H9 (cell line): ENCODE results near the gene RNF220. TPM values are rescaled to one million over a fixed set of nuclear protein-coding genes. Genes with fewer than 3 reads are reported as not detected.

Experiments used
- DNase-seq: peaks from one replicate; pipeline ENCODE4 v3.0.0-alpha.2; 2017
- H2AFZ ChIP-seq: one replicate; pipeline ENCODE4 v1.6.1; 2013; ENCODE audit warnings: mild to moderate bottlenecking, low read length, control low read depth, moderate library complexity
- H2AK5ac ChIP-seq: 2 replicates; pipeline ENCODE4 v1.6.1; 2013; ENCODE audit warnings: low read length, control low read depth, mixed read lengths; ENCODE audit not compliant: insufficient read length
- H2BK120ac ChIP-seq: one replicate; pipeline ENCODE4 v1.6.1; 2013; ENCODE audit warnings: low read depth, mild to moderate bottlenecking, low read length, control low read depth, inconsistent platforms; ENCODE audit not compliant: poor library complexity, severe bottlenecking
- H2BK12ac ChIP-seq: 2 replicates; pipeline ENCODE4 v1.6.1; 2013; ENCODE audit warnings: low read length, control low read depth, mixed read lengths, low read depth; ENCODE audit not compliant: insufficient read length
- H2BK15ac ChIP-seq: 2 replicates; pipeline ENCODE4 v1.6.1; 2013; ENCODE audit warnings: low read depth, low read length, control low read depth
- H2BK20ac ChIP-seq: one replicate; pipeline ENCODE4 v1.6.1; 2013; ENCODE audit warnings: low read depth, mild to moderate bottlenecking, low read length, control low read depth, inconsistent platforms; ENCODE audit not compliant: poor library complexity, severe bottlenecking
- H2BK5ac ChIP-seq: 2 replicates; pipeline ENCODE4 v1.6.1; 2013; ENCODE audit warnings: low read length, control low read depth, mixed read lengths; ENCODE audit not compliant: insufficient read length
- H3K14ac ChIP-seq: 2 replicates; pipeline ENCODE4 v1.6.1; 2013; ENCODE audit warnings: low read length, control low read depth; ENCODE audit not compliant: insufficient read depth
- H3K18ac ChIP-seq: 2 replicates; pipeline ENCODE4 v1.6.1; 2013; ENCODE audit warnings: low read depth, mild to moderate bottlenecking, mixed read lengths, low read length, control low read depth; ENCODE audit not compliant: insufficient read length
- H3K23ac ChIP-seq: 2 replicates; pipeline ENCODE4 v1.6.1; 2013; ENCODE audit warnings: low read length, control low read depth, mixed read lengths, low read depth; ENCODE audit not compliant: insufficient read length
- H3K23me2 ChIP-seq: 2 replicates; pipeline ENCODE4 v1.6.1; 2013; ENCODE audit warnings: low read depth, mild to moderate bottlenecking, mixed read lengths, low read length, control low read depth; ENCODE audit not compliant: insufficient read length, poor library complexity, severe bottlenecking
- H3K27ac ChIP-seq: 2 replicates; pipeline ENCODE4 v1.5.1; 2013; ENCODE audit warnings: low read length, control low read depth, mixed read lengths, low read depth; ENCODE audit not compliant: insufficient read length
- H3K27me3 ChIP-seq: 2 replicates; pipeline ENCODE4 v1.6.1; 2013; ENCODE audit warnings: low read length, control low read depth, inconsistent platforms; ENCODE audit not compliant: insufficient read depth
- H3K4ac ChIP-seq: 2 replicates; pipeline ENCODE4 v1.6.1; 2013; ENCODE audit warnings: low read depth, mild to moderate bottlenecking, control low read depth, inconsistent platforms, low read length, moderate library complexity
- H3K4me1 ChIP-seq: 2 replicates; pipeline ENCODE4 v1.6.1; 2013; ENCODE audit warnings: low read length, control low read depth, inconsistent platforms; ENCODE audit not compliant: insufficient read depth
- H3K4me2 ChIP-seq: 2 replicates; pipeline ENCODE4 v1.6.1; 2013; ENCODE audit warnings: low read length, control low read depth, mixed read lengths; ENCODE audit not compliant: insufficient read length, insufficient read depth
- H3K56ac ChIP-seq: 2 replicates; pipeline ENCODE4 v1.6.1; 2013; ENCODE audit warnings: low read depth, mild to moderate bottlenecking, mixed read lengths, low read length, control low read depth; ENCODE audit not compliant: insufficient read length
- H3K79me1 ChIP-seq: 2 replicates; pipeline ENCODE4 v1.6.1; 2013; ENCODE audit warnings: low read depth, mild to moderate bottlenecking, moderate library complexity, low read length, control low read depth, inconsistent platforms; ENCODE audit not compliant: insufficient read depth, poor library complexity, severe bottlenecking
- H3K79me2 ChIP-seq: 2 replicates; pipeline ENCODE4 v1.6.1; 2013; ENCODE audit warnings: low read length, control low read depth, inconsistent platforms; ENCODE audit not compliant: insufficient read depth
- H3K9ac ChIP-seq: 2 replicates; pipeline ENCODE4 v1.6.1; 2013; ENCODE audit warnings: low read length, control low read depth, mixed read lengths; ENCODE audit not compliant: insufficient read length; ENCODE audit errors: extremely low read depth
- H3K9me3 ChIP-seq: one replicate; pipeline ENCODE4 v1.6.1; 2013; ENCODE audit warnings: low read depth, low read length, inconsistent platforms; ENCODE audit not compliant: control insufficient read depth
- H3T11ph ChIP-seq: one replicate; pipeline ENCODE4 v1.6.1; 2013; ENCODE audit warnings: mild to moderate bottlenecking, low read length, control low read depth, inconsistent platforms
- H4K20me1 ChIP-seq: one replicate; pipeline ENCODE4 v1.6.1; 2013; ENCODE audit not compliant: control insufficient read depth, insufficient read length, insufficient read depth
- H4K5ac ChIP-seq: 2 replicates; pipeline ENCODE4 v1.6.1; 2013; ENCODE audit warnings: low read depth, mild to moderate bottlenecking, mixed read lengths, low read length, control low read depth; ENCODE audit not compliant: insufficient read length
- H4K8ac ChIP-seq: replicated peaks from 2 replicates; pipeline ENCODE4 v1.6.1; 2013; ENCODE audit warnings: low read length, control low read depth, mixed read lengths, low read depth; ENCODE audit not compliant: insufficient read length
- H4K91ac ChIP-seq: 2 replicates; pipeline ENCODE4 v1.6.1; 2013; ENCODE audit warnings: low read depth, mild to moderate bottlenecking, moderate library complexity, mixed read lengths, low read length, control low read depth; ENCODE audit not compliant: insufficient read length
- H3K27ac Mint-ChIP-seq, 3 experiments: 2 replicates in 2 of 3; 3 replicates in 1 of 3; pipeline ENCODE4 v1.8.0; 2020 to 2021; ENCODE audit warnings: mixed read lengths in 3 of 3, mild to moderate bottlenecking in 1 of 3, moderate library complexity in 1 of 3
- H3K27me3 Mint-ChIP-seq: 2 replicates; pipeline ENCODE4 v1.8.0; 2021; ENCODE audit warnings: low read depth, mild to moderate bottlenecking, moderate library complexity, mixed read lengths
- H3K36me3 Mint-ChIP-seq, 3 experiments: 2 replicates in 2 of 3; 3 replicates in 1 of 3; pipeline ENCODE4 v1.8.0; 2020 to 2021; ENCODE audit warnings: low read depth in 3 of 3, mixed read lengths in 3 of 3; ENCODE audit not compliant: insufficient read depth in 1 of 3
- H3K4me1 Mint-ChIP-seq, 2 experiments: 2 replicates each; pipeline ENCODE4 v1.8.0; 2020; ENCODE audit warnings: mixed read lengths in 2 of 2
- H3K4me3 Mint-ChIP-seq, 2 experiments: 2 replicates in 1 of 2; 3 replicates in 1 of 2; pipeline ENCODE4 v1.8.0; 2020 to 2021; ENCODE audit warnings: mild to moderate bottlenecking in 2 of 2, mixed read lengths in 2 of 2, moderate library complexity in 1 of 2
- H3K9me3 Mint-ChIP-seq, 2 experiments: 2 replicates in 1 of 2; 3 replicates in 1 of 2; pipeline ENCODE4 v1.8.0; 2020; ENCODE audit warnings: mild to moderate bottlenecking in 2 of 2, mixed read lengths in 2 of 2, moderate library complexity in 1 of 2
- WGBS: extraction: QIAGEN DNeasy Blood & Tissue Kit; methylation state at CpG from one replicate; pipeline ENCODE4 v1.1.7; 2013; ENCODE audit warnings: missing lambda C conversion rate, low lambda C conversion rate, mixed read lengths; ENCODE audit not compliant: insufficient read length; ENCODE audit errors: extremely low coverage; 5-methylcytosine and 5-hydroxymethylcytosine counted together
- total RNA-seq: library from RNA; stranded (reverse); gene quantifications from 2 replicates; pipeline ENCODE4 v1.2.1, GENCODE V29; 2021
- TF ChIP-seq, protein P1 (sequence below): fragments of 200-600 bp; sonication (generic); conservative IDR thresholded peaks from 3 replicates; pipeline ENCODE4 v1.8.0; 2021; ENCODE audit warnings: antibody characterized with exemption, mild to moderate bottlenecking

RNF220 gene
- total RNA-seq, 1 experiment from 2014 or later = 109 TPM

DNA sequence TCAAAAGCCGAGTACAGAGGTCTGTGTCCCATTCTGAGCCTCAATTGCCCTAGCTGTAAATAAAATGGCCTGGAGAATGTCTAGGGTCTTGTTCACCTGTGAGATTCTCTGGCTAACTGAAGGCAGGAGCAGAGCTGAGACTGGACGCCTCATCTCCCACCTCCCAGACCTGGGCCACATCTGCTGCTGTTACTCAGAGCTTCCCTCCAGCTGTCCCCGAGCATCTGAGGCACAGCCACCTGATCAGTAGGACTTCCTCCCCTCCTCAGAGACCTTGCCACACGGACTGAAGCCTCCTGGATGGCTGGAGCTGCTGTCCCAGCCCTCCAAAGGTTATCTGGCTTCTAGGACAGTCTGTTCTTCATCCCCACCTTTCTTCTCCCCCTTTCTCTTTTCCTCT is 206.8 kb downstream of the RNF220 start:
- no peak for DNase-seq
- H2BK12ac ChIP-seq = no peak overlapping the region
- H3K4me1 ChIP-seq = peaks cover 2% of the 10 kb centered on the region; the same call in 1 of the 2 replicates
- H3K79me1 ChIP-seq = no peaks in the 10 kb centered on the region
- H4K5ac ChIP-seq = no peak overlapping the region
- Mint-ChIP-seq H3K36me3 (peaks cover 0 to 10% (median 0%) of the 10 kb centered on the region in 3 experiments; a peak in 3 of 7 replicates), H3K27me3 (peaks cover 36% of the 10 kb centered on the region), H3K27ac (0 out of 7 replicates have a peak overlapping the region, but pooled peaks of 1 of the 3 experiments have one; percentile 4), H3K9me3 (peaks cover 0 to 3% of the 10 kb centered on the region in 2 experiments; a peak in 1 of 5 replicates), H3K4me1 (peaks cover 18 to 27% of the 10 kb centered on the region in 2 experiments), H3K4me3 (no peak overlapping the region)
- no peak overlapping the region for H2BK5ac ChIP-seq
- no peaks in the 10 kb centered on the region; the same call in 1 of the 2 replicates for H3K27me3 ChIP-seq
- H3K56ac ChIP-seq = no peak overlapping the region
- no peak overlapping the region for H4K91ac ChIP-seq
- no peak overlapping the region for H2BK120ac ChIP-seq
- H3T11ph ChIP-seq = no peak overlapping the region
- no peak overlapping the region for H4K8ac ChIP-seq
- no peak overlapping the region for H3K18ac ChIP-seq
- H2BK15ac ChIP-seq = no peak overlapping the region
- H2AFZ ChIP-seq = no peak overlapping the region
- H3K9ac ChIP-seq = no peak overlapping the region
- H4K20me1 ChIP-seq = no peaks in the 10 kb centered on the region
- peaks cover 2% of the 10 kb centered on the region for H3K23me2 ChIP-seq
- no peak overlapping the region for H3K23ac ChIP-seq
- no peak overlapping the region for H3K27ac ChIP-seq
- TF ChIP-seq, protein P1, sequence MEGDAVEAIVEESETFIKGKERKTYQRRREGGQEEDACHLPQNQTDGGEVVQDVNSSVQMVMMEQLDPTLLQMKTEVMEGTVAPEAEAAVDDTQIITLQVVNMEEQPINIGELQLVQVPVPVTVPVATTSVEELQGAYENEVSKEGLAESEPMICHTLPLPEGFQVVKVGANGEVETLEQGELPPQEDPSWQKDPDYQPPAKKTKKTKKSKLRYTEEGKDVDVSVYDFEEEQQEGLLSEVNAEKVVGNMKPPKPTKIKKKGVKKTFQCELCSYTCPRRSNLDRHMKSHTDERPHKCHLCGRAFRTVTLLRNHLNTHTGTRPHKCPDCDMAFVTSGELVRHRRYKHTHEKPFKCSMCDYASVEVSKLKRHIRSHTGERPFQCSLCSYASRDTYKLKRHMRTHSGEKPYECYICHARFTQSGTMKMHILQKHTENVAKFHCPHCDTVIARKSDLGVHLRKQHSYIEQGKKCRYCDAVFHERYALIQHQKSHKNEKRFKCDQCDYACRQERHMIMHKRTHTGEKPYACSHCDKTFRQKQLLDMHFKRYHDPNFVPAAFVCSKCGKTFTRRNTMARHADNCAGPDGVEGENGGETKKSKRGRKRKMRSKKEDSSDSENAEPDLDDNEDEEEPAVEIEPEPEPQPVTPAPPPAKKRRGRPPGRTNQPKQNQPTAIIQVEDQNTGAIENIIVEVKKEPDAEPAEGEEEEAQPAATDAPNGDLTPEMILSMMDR = no peak
- no peak overlapping the region for H3K4ac ChIP-seq
- no peaks in the 10 kb centered on the region for H3K9me3 ChIP-seq
- no peak overlapping the region for H3K14ac ChIP-seq
- no peaks in the 10 kb centered on the region for H3K79me2 ChIP-seq
- H3K4me2 ChIP-seq = no peak overlapping the region
- no CpG with 5 or more reads among the region's 4 CpGs for WGBS
- H2BK20ac ChIP-seq = no peak overlapping the region
- no peak overlapping the region for H2AK5ac ChIP-seq
